ENCODE measurements around the gene PTTG1IP. TPM values are rescaled to one million over a fixed set of nuclear protein-coding genes. Genes with fewer than 3 reads are reported as not detected.

The PTTG1IP gene
- total RNA-seq, 4 donors from 2014 or later = 217 to 419 (median 313) TPM

GRCh38 chr21:44838951-44839350 is 34.5 kb downstream of the PTTG1IP start:
- 93% methylated on average over 3 of the region's 9 CpGs; no CpG with 5 or more reads in 1 of the 2 donors for WGBS, 2 donors (ENCODE audit: low coverage in 1 of 2)
- Histone ChIP-seq H3K4me3 (no peak overlapping the region), H3K9me3 (no peaks in the 10 kb centered on the region), H3K36me3 (no peaks in the 10 kb centered on the region), H3K27me3 (peaks cover 21% of the 10 kb centered on the region), H3K4me1 (peaks cover 0 to 8% (median 3%) of the 10 kb centered on the region in 3 donors), H3K27ac (no peak overlapping the region)
- no peak for TF ChIP-seq POLR2A (IDR thresholded peaks at IDR 0.05)
- ATAC-seq = no peak

DNA sequence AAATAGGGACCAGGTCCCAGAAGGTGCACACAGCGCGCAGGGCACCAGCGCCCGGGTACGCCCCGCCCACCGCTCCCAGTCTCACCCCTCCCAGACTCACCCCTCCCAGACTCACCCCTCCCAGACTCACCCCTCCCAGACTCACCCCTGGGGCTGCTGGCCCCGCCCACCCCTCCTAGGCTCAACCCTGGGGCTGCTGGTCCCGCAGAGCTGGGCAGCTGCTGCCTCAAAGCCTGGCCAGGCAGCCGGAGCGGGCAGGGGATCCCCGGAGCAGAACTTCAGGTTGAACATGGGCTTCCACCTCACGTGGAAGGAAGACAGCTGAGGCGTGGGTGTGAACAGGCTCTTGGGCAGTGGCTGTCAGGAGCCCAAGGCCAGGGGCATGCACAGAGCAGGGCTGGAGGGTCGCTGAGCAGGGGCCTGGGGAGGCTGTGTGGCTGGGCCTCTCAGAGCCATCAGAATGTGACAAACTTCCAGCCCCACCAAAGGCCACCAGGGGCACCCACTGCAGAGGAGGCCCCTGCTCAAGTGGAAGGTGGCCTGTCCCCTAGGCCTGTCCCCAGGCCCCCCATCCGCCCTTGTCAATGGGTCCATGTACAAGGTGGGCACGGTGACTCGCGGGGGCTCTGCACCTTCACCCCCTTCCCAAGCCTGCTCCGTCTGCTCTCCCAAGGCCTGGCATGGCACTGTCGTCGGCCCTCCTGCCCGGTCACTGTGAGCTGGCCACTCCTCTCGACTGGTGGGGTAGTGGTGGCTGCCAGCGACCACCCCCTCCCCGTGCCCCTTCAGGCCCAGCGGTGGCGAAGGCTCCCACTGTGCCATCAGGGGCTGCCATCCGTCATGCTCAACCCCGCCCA is 35.2 kb downstream of the PTTG1IP start:
- no peak for ATAC-seq

GRCh38 chr21:44837537-44837936 is 36.0 kb downstream of the PTTG1IP start:
- peaks cover 0 to 8% (median 3%) of the 10 kb centered on the region in 3 donors for H3K4me1 ChIP-seq
- H3K36me3 ChIP-seq = no peaks in the 10 kb centered on the region
- ATAC-seq = no peak
- TF ChIP-seq POLR2A (IDR thresholded peaks at IDR 0.05) (no peak), EP300 (IDR thresholded peaks at IDR 0.05) (no peak), POLR2AphosphoS5 (IDR thresholded peaks at IDR 0.05) (no peak), CTCF (IDR thresholded peaks at IDR 0.05) (no peak)
- no peaks in the 10 kb centered on the region for H3K9me3 ChIP-seq
- 72% methylated on average over 5 of the region's 13 CpGs; no CpG with 5 or more reads in 1 of the 2 donors for WGBS, 2 donors (ENCODE audit: low coverage in 1 of 2)
- H3K27ac ChIP-seq = no peak overlapping the region
- peaks cover 13% of the 10 kb centered on the region for H3K27me3 ChIP-seq
- H3K4me3 ChIP-seq = no peak overlapping the region

More for the DNA sequence above, 35.2 kb downstream of the PTTG1IP start:
- Histone ChIP-seq H3K4me1 (peaks cover 0 to 8% (median 3%) of the 10 kb centered on the region in 3 donors), H3K27me3 (peaks cover 21% of the 10 kb centered on the region), H3K36me3 (no peaks in the 10 kb centered on the region), H3K27ac (no peak overlapping the region), H3K4me3 (no peak overlapping the region), H3K9me3 (no peaks in the 10 kb centered on the region)
- TF ChIP-seq CTCF (IDR thresholded peaks at IDR 0.05) = no peak
- no peak for TF ChIP-seq EP300 (IDR thresholded peaks at IDR 0.05)
- no peak for TF ChIP-seq POLR2AphosphoS5 (IDR thresholded peaks at IDR 0.05)
- no peak for TF ChIP-seq POLR2A (IDR thresholded peaks at IDR 0.05)
- 80 to 82% methylated on average over 2 to 7 of the region's 30 CpGs for whole genome bisulfite sequencing, 2 donors (ENCODE audit: low coverage in 1 of 2)

DNA sequence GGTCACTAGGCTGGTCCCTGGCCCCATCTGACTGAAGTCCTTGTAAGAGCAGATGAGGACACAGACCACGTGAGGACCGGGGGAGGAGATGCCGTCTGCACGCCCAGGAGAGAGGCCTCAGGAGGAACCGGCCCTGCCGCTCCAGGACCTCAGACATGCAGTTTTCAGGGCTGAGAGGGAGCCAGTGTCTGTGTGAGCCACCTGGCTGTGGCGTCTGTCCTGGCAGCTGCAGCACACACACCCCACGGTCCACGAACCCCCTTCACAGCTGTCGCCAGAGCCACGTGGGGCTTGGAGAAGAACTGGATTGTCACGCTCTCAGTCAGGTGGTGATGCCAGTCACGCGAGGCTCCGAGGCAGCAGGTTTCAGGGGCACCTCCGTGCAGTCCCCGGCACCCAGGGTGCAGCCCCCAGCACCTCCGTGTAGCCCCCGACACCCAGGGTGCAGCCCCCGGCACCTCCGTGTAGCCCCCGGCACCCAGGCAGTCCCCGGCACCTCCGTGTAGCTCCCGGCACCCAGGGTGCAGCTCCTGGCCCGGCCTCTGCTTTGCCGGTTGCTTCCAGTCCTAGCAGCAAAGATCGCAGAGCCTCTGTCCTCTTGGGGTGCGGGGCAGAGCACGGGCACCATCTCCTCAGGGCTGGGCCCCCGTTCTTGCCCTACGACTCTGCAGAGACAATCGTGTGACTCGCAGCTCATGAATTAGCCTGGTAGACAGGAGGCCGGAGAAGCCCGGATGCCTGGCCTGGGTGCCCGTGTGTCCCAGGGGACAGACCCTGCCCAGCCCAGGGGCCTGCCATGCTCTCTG is 36.6 kb downstream of the PTTG1IP start:
- Histone ChIP-seq H3K9me3 (no peaks in the 10 kb centered on the region), H3K27me3 (peaks cover 7% of the 10 kb centered on the region), H3K4me1 (peaks cover 0 to 8% (median 3%) of the 10 kb centered on the region in 3 donors), H3K36me3 (no peaks in the 10 kb centered on the region), H3K27ac (no peak overlapping the region), H3K4me3 (no peak overlapping the region)
- TF ChIP-seq POLR2A (IDR thresholded peaks at IDR 0.05) (no peak), POLR2AphosphoS5 (IDR thresholded peaks at IDR 0.05) (no peak), EP300 (IDR thresholded peaks at IDR 0.05) (no peak), CTCF (IDR thresholded peaks at IDR 0.05) (no peak)
- peak; percentile 39 for ATAC-seq
- no CpG with 5 or more reads among the region's 37 CpGs for WGBS, 2 donors (ENCODE audit: low coverage in 1 of 2)

GRCh38 chr21:44836349-44836665 is 37.2 kb downstream of the PTTG1IP start:
- Histone ChIP-seq H3K36me3 (no peaks in the 10 kb centered on the region), H3K4me1 (peaks cover 0 to 8% (median 3%) of the 10 kb centered on the region in 3 donors), H3K9me3 (no peaks in the 10 kb centered on the region), H3K27ac (no peak overlapping the region), H3K27me3 (peaks cover 3% of the 10 kb centered on the region), H3K4me3 (no peak overlapping the region)
- no CpG with 5 or more reads among the region's 3 CpGs for WGBS, 2 donors (ENCODE audit: low coverage in 1 of 2)
- ATAC-seq = no peak
- no peak for TF ChIP-seq POLR2AphosphoS5 (IDR thresholded peaks at IDR 0.05)
- no peak for TF ChIP-seq EP300 (IDR thresholded peaks at IDR 0.05)
- no peak for TF ChIP-seq CTCF (IDR thresholded peaks at IDR 0.05)
